ENCODE results near the gene AFDN. TPM values are rescaled to one million over a fixed set of nuclear protein-coding genes. Genes with fewer than 3 reads are reported as not detected.

AFDN gene
- total RNA-seq, 3 donors from 2014 or later = 93.1 to 292 (median 170) TPM

DNA sequence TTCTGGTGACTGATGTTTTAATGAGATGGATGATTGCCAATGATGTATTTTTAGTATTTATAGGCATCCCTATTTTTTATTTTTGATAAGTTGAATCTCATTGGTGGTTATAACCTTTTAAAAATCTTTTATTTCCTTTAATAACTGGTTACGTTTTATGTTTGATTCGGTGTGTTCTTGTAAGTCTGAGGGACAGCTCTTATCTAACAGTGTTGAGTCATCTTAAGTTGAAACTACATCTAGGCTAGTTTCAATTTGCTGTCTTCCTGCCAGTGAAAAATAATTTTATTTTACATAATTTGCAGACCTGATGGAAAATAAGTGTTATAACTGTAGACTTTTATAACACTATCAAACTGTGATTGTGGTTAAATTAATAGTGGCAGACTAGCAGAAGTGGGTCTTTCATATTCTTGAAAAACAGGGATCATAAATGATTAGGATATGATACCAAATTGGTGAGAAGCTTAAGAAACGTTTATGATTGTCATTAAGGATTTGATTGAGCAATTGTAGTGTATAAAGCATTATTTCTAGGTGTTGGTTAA, 4.6 kb downstream of the AFDN start:
- TF ChIP-seq, protein P1, sequence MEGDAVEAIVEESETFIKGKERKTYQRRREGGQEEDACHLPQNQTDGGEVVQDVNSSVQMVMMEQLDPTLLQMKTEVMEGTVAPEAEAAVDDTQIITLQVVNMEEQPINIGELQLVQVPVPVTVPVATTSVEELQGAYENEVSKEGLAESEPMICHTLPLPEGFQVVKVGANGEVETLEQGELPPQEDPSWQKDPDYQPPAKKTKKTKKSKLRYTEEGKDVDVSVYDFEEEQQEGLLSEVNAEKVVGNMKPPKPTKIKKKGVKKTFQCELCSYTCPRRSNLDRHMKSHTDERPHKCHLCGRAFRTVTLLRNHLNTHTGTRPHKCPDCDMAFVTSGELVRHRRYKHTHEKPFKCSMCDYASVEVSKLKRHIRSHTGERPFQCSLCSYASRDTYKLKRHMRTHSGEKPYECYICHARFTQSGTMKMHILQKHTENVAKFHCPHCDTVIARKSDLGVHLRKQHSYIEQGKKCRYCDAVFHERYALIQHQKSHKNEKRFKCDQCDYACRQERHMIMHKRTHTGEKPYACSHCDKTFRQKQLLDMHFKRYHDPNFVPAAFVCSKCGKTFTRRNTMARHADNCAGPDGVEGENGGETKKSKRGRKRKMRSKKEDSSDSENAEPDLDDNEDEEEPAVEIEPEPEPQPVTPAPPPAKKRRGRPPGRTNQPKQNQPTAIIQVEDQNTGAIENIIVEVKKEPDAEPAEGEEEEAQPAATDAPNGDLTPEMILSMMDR (IDR thresholded peaks at IDR 0.05) = no peak
- TF ChIP-seq POLR2AphosphoS5 (IDR thresholded peaks at IDR 0.05) = no peak
- TF ChIP-seq POLR2A (IDR thresholded peaks at IDR 0.05) = no peak
- Histone ChIP-seq H3K27ac (no peak overlapping the region), H3K27me3 (no peaks in the 10 kb centered on the region), H3K4me1 (peaks cover 0 to 6% of the 10 kb centered on the region in 2 donors), H3K4me3 (no peak overlapping the region), H3K9me3 (no peaks in the 10 kb centered on the region), H3K36me3 (no peaks in the 10 kb centered on the region)
- intact Hi-C loops (cut with DNase I; ENCODE audit: low total_unique reads) = no loop called here
- DNase-seq (ENCODE audit: low spot score in 2 of 2) = no peak

DNA sequence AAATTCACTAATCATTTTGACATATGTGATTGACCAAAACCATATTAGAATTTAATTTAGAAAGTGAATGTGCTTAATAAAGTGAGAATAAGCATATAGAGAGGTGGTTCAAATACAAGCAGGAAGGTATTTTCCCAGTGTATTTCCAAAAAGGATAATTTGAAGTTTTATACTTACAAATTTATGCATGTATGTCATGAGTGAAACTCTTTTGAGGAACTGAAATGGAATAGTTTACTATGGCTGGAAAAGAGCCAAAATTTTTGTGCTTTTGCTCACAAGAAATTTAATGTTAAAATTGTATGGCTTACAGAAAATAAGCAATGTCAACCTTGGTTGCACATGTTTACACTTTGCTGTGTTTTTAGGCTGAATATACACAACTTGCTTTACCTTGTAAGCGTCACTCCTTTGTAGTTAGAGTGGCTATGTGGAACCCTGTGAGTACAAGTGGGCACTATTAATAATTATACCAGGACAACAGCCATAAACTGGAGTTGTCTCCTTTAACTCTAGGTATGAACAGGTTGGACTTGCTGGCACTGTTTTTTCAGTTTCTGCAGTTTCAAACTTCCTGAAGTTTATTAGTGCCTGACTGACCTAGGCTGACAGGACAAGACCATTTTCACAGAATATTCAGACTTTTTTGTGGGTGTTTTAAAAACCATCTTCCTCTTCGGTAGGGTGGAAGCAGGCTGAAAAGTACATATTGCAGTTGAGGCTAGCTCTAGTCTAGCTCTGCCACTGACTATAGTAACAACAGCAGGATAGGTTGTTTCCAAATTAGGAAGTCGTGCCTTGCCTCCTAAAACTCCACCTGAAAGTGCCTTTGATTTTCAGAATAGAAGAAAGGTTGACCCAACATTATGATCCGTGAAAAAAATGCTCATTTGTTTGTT, 6.0 kb downstream of the AFDN start:
- intact Hi-C loops (cut with DNase I; ENCODE audit: low total_unique reads) = no loop called here
- Histone ChIP-seq H3K4me1 (peaks cover 0 to 6% of the 10 kb centered on the region in 2 donors), H3K36me3 (no peaks in the 10 kb centered on the region), H3K9me3 (no peaks in the 10 kb centered on the region), H3K27me3 (no peaks in the 10 kb centered on the region), H3K27ac (peak overlapping the region; percentile 29 to 66), H3K4me3 (peak overlapping the region in 1 of 3 donors; percentile 3)
- DNase-seq (ENCODE audit: low spot score in 2 of 2) = no peak
- no peak for TF ChIP-seq POLR2A (IDR thresholded peaks at IDR 0.05)
- TF ChIP-seq, protein P1 (IDR thresholded peaks at IDR 0.05) = no peak
- TF ChIP-seq POLR2AphosphoS5 (IDR thresholded peaks at IDR 0.05) = no peak

DNA sequence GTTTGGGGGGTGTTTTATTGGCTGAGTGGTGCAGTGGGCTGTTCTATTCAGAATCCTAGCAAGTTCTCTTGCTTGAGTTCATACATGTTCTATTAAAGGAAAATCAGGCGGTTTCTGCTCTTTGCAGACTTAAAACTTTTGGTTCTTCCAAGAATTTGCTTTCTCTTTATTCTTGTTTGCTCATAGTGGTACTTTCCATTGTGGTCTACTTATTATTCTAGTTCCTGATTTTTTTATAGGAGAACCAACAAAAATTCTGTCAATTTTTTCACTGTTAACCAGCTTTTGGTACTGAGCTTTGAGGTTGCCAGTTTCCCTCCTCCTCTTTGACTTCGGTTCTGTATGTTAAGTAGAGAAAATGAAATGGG, 6.7 kb downstream of the AFDN start:
- H3K27me3 ChIP-seq = no peaks in the 10 kb centered on the region
- intact Hi-C loops (cut with DNase I; ENCODE audit: low total_unique reads) = no loop called here
- no peaks in the 10 kb centered on the region for H3K9me3 ChIP-seq
- TF ChIP-seq POLR2AphosphoS5 (IDR thresholded peaks at IDR 0.05) (no peak), POLR2A (IDR thresholded peaks at IDR 0.05) (no peak)
- TF ChIP-seq, protein P1 (IDR thresholded peaks at IDR 0.05) = no peak
- no peak for DNase-seq (ENCODE audit: low spot score in 2 of 2)
- H3K4me3 ChIP-seq = peak overlapping the region in 1 of 3 donors; percentile 3
- H3K36me3 ChIP-seq = no peaks in the 10 kb centered on the region
- peak overlapping the region; percentile 29 to 66 for H3K27ac ChIP-seq
- peaks cover 0 to 6% of the 10 kb centered on the region in 2 donors for H3K4me1 ChIP-seq

DNA sequence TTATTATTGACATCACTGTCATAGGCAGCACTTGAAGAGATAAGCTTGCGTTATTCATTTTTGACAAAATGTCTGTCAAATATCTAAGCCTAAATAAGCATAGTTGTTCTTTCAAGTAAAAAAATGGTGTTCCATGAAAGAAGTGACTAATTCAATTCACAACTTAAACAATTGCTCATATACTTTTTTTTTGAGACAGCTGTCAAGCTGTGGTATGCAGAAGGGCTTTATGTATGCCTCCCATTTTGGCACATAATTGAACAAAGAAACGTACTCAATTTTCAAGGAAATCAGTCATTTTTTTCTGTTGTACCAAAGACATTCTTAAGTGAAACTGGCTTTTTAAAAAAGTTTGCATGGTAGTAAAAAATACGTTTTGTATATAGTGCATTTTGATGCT, 8.5 kb downstream of the AFDN start:
- peaks cover 0 to under 1% of the 10 kb centered on the region in 2 donors for H3K4me1 ChIP-seq
- intact Hi-C loops (cut with DNase I; ENCODE audit: low total_unique reads) = no loop called here
- no peaks in the 10 kb centered on the region for H3K36me3 ChIP-seq
- no peaks in the 10 kb centered on the region for H3K27me3 ChIP-seq
- H3K27ac ChIP-seq = no peak overlapping the region
- no peaks in the 10 kb centered on the region for H3K9me3 ChIP-seq
- DNase-seq (ENCODE audit: low spot score in 2 of 2) = no peak
- H3K4me3 ChIP-seq = no peak overlapping the region
- TF ChIP-seq POLR2A (IDR thresholded peaks at IDR 0.05) (no peak), POLR2AphosphoS5 (IDR thresholded peaks at IDR 0.05) (no peak)
- TF ChIP-seq, protein P1 (IDR thresholded peaks at IDR 0.05) = no peak

DNA sequence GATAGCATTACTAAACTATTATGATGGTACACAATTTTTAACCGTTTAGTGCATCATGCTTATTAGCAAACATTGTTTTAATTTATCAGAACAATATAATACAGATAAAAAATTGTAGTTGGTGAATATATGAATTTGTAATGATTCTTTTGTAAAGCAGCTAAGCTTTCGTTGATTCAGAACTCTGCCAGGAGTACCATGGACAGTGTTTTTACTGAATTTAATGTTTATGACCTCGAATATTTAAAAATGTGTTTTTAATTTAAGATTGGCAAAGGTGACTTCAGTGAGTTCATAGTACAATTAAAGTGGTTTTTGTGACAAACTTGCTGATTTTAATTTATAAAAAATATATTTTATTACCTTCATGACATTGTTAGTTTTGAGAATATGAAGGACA, 10.0 kb downstream of the AFDN start:
- TF ChIP-seq, protein P1 (IDR thresholded peaks at IDR 0.05) = no peak
- TF ChIP-seq POLR2AphosphoS5 (IDR thresholded peaks at IDR 0.05) (no peak), POLR2A (IDR thresholded peaks at IDR 0.05) (no peak)
- Histone ChIP-seq H3K27ac (no peak overlapping the region), H3K27me3 (no peaks in the 10 kb centered on the region), H3K4me1 (no peaks in the 10 kb centered on the region), H3K36me3 (no peaks in the 10 kb centered on the region), H3K9me3 (no peaks in the 10 kb centered on the region), H3K4me3 (no peak overlapping the region)
- intact Hi-C loops (cut with DNase I; ENCODE audit: low total_unique reads) = no loop called here
- DNase-seq (ENCODE audit: low spot score in 2 of 2) = no peak
